Endodermal cell (in vitro differentiated cells): ENCODE measurements around the gene ASB8. TPM values are rescaled to one million over a fixed set of nuclear protein-coding genes. Genes with fewer than 3 reads are reported as not detected.

Experiments
- DNase-seq: peaks from one replicate; pipeline ENCODE4 v3.0.0-alpha.2; 2017
- H3K27ac ChIP-seq: 2 replicates; pipeline ENCODE4 v1.5.1; 2013; ENCODE audit warnings: mild to moderate bottlenecking, low read depth, low read length, moderate library complexity
- H3K27me3 ChIP-seq: 2 replicates; pipeline ENCODE4 v1.6.1; 2013; ENCODE audit warnings: mild to moderate bottlenecking, low read length, moderate library complexity; ENCODE audit not compliant: insufficient read depth, control insufficient read depth, poor library complexity, severe bottlenecking
- H3K36me3 ChIP-seq: 2 replicates; pipeline ENCODE4 v1.7.0; 2013; ENCODE audit warnings: mild to moderate bottlenecking, low read length, moderate library complexity; ENCODE audit not compliant: control insufficient read depth, insufficient read depth
- H3K4me1 ChIP-seq: one replicate; pipeline ENCODE4 v1.7.0; 2013; ENCODE audit warnings: low read length; ENCODE audit not compliant: control insufficient read depth, insufficient read depth
- H3K4me3 ChIP-seq: 2 replicates; pipeline ENCODE4 v1.5.1; 2013; ENCODE audit warnings: mild to moderate bottlenecking, low read length, moderate library complexity
- H3K9ac ChIP-seq: 2 replicates; pipeline ENCODE4 v1.6.1; 2013; ENCODE audit warnings: mild to moderate bottlenecking, low read length, moderate library complexity; ENCODE audit not compliant: poor library complexity, severe bottlenecking; ENCODE audit errors: extremely low read depth
- H3K9me3 ChIP-seq: 2 replicates; pipeline ENCODE4 v1.6.1; 2013; ENCODE audit warnings: mild to moderate bottlenecking, low read length, moderate library complexity; ENCODE audit not compliant: control insufficient read depth
- H3K27ac Mint-ChIP-seq: 2 replicates; pipeline ENCODE4 v1.8.0; 2020; ENCODE audit warnings: mixed read lengths
- H3K27me3 Mint-ChIP-seq: 2 replicates; pipeline ENCODE4 v1.8.0; 2021; ENCODE audit warnings: mild to moderate bottlenecking, mixed read lengths; ENCODE audit not compliant: insufficient read depth
- H3K36me3 Mint-ChIP-seq: 2 replicates; pipeline ENCODE4 v1.8.0; 2020; ENCODE audit warnings: low read depth, mixed read lengths
- H3K4me1 Mint-ChIP-seq: 2 replicates; pipeline ENCODE4 v1.8.0; 2020; ENCODE audit warnings: mixed read lengths
- H3K4me3 Mint-ChIP-seq: 2 replicates; pipeline ENCODE4 v1.8.0; 2020; ENCODE audit warnings: mild to moderate bottlenecking, moderate library complexity, mixed read lengths
- H3K9me3 Mint-ChIP-seq: 2 replicates; pipeline ENCODE4 v1.8.0; 2020; ENCODE audit warnings: mild to moderate bottlenecking, mixed read lengths
- WGBS, 2 experiments: methylation state at CpG; one replicate each; pipeline versions ENCODE4 v1.1.5 to v1.1.7; 2013; ENCODE audit warnings: missing lambda C conversion rate in 2 of 2, mixed read lengths in 1 of 2; ENCODE audit not compliant: insufficient coverage in 1 of 2, insufficient read length in 1 of 2; 5-methylcytosine and 5-hydroxymethylcytosine counted together
- total RNA-seq, 2 donors: library from RNA; stranded (reverse); fragmentation: NEBNext Ultra II Directional in 1 of 2; extraction: Animal tissue kit (Norgen Biotek cat#: 25700) in 1 of 2; gene quantifications; 2 replicates in 1 of 2; 3 replicates in 1 of 2; pipeline ENCODE4 v1.2.1, GENCODE V29; 2021
- TF ChIP-seq, protein P1 (sequence below): fragments of 200-600 bp; sonication (generic); conservative IDR thresholded peaks from 2 replicates; pipeline ENCODE4 v1.5.0; 2021; ENCODE audit warnings: antibody characterized with exemption, mild to moderate bottlenecking

Gene ASB8
- total RNA-seq, 2 donors from 2014 or later = 7.1 to 9.0 TPM

DNA sequence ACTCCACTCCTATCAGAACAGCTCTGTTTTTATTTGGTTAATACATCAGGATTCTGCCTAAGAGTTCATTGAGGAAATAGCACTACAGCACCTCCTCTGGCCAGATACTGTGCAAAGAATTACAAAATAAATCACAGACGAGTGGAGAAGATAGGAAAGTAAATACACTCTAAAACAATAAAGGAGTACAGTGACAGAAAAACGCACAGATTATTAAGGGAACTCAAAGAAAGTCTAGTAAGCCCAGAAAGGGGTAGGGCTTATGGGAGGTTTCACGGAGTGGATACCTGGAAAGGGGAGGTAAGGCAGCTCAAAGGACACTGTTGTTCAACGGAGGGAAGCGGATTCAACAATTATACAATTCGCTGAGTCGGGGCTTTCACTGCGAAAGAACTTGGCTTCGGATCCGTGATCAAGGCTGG lies 40.2 kb upstream of the ASB8 start:
- 1 to 14% methylated on average over 1 to 10 of the region's 10 CpGs for WGBS, 2 experiments
- DNase-seq = no peak
- Mint-ChIP-seq H3K36me3 (no peaks in the 10 kb centered on the region), H3K4me3 (peak overlapping the region; percentile 77), H3K27me3 (peaks cover 88% of the 10 kb centered on the region), H3K4me1 (peaks cover 16% of the 10 kb centered on the region), H3K27ac (peak overlapping the region; percentile 94), H3K9me3 (peaks cover 5% of the 10 kb centered on the region)
- Histone ChIP-seq H3K9me3 (no peaks in the 10 kb centered on the region), H3K36me3 (no peaks in the 10 kb centered on the region), H3K9ac (no peak overlapping the region), H3K4me3 (peak overlapping the region; percentile 92), H3K27ac (peak overlapping the region; percentile 51), H3K27me3 (peaks cover 68% of the 10 kb centered on the region), H3K4me1 (no peaks in the 10 kb centered on the region)
- TF ChIP-seq, protein P1, sequence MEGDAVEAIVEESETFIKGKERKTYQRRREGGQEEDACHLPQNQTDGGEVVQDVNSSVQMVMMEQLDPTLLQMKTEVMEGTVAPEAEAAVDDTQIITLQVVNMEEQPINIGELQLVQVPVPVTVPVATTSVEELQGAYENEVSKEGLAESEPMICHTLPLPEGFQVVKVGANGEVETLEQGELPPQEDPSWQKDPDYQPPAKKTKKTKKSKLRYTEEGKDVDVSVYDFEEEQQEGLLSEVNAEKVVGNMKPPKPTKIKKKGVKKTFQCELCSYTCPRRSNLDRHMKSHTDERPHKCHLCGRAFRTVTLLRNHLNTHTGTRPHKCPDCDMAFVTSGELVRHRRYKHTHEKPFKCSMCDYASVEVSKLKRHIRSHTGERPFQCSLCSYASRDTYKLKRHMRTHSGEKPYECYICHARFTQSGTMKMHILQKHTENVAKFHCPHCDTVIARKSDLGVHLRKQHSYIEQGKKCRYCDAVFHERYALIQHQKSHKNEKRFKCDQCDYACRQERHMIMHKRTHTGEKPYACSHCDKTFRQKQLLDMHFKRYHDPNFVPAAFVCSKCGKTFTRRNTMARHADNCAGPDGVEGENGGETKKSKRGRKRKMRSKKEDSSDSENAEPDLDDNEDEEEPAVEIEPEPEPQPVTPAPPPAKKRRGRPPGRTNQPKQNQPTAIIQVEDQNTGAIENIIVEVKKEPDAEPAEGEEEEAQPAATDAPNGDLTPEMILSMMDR = peak; percentile 56

GRCh38 chr12:48194799-48195201 lies 37.5 kb upstream of the ASB8 start:
- Histone ChIP-seq H3K4me3 (no peak overlapping the region), H3K9ac (no peak overlapping the region), H3K36me3 (no peaks in the 10 kb centered on the region), H3K9me3 (no peaks in the 10 kb centered on the region), H3K4me1 (no peaks in the 10 kb centered on the region), H3K27me3 (peaks cover 72% of the 10 kb centered on the region), H3K27ac (no peak overlapping the region)
- no peak overlapping the region for H3K4me3 Mint-ChIP-seq
- H3K27ac Mint-ChIP-seq = no peak overlapping the region
- no peaks in the 10 kb centered on the region for H3K36me3 Mint-ChIP-seq
- H3K9me3 Mint-ChIP-seq = peaks cover 2% of the 10 kb centered on the region
- H3K4me1 Mint-ChIP-seq = peaks cover 11% of the 10 kb centered on the region
- DNase-seq = no peak
- 60 to 74% methylated on average over 1 of the region's 1 CpG for WGBS, 2 experiments
- TF ChIP-seq, protein P1 = no peak
- H3K27me3 Mint-ChIP-seq = peaks cover 86% of the 10 kb centered on the region

DNA sequence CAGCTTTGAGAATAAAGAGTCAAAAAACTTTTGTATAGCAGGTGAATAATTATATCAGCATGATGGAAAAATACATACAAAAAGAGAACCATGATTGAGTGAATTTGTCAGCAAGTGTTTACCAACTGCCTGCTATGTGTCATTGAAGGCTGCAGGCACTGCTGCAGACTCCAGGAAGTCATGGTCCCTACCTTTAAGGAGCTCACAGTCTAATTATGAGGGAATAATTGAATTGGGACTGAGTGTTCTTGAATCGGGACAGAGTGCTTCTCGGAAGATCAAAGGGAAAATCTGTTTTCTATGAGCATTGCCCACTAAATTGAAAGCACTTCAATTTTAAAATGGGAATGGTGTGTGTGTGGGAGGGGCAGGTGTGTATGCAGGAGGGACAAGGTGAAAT lies 36.3 kb upstream of the ASB8 start:
- 80 to 86% methylated on average over 2 of the region's 2 CpGs for WGBS, 2 experiments
- H3K9me3 ChIP-seq = no peaks in the 10 kb centered on the region
- no peak overlapping the region for H3K4me3 Mint-ChIP-seq
- H3K36me3 ChIP-seq = no peaks in the 10 kb centered on the region
- H3K27ac Mint-ChIP-seq = no peak overlapping the region
- peaks cover 88% of the 10 kb centered on the region for H3K27me3 Mint-ChIP-seq
- no peaks in the 10 kb centered on the region for H3K4me1 ChIP-seq
- DNase-seq = no peak
- no peaks in the 10 kb centered on the region for H3K36me3 Mint-ChIP-seq
- TF ChIP-seq, protein P1 = no peak
- no peak overlapping the region for H3K4me3 ChIP-seq
- H3K9me3 Mint-ChIP-seq = peaks cover under 1% of the 10 kb centered on the region
- no peak overlapping the region for H3K9ac ChIP-seq
- peaks cover 4% of the 10 kb centered on the region for H3K4me1 Mint-ChIP-seq
- no peak overlapping the region for H3K27ac ChIP-seq
- peaks cover 81% of the 10 kb centered on the region for H3K27me3 ChIP-seq
